Measurements from ENCODE around the gene CPNE7.

CPNE7 gene

DNA sequence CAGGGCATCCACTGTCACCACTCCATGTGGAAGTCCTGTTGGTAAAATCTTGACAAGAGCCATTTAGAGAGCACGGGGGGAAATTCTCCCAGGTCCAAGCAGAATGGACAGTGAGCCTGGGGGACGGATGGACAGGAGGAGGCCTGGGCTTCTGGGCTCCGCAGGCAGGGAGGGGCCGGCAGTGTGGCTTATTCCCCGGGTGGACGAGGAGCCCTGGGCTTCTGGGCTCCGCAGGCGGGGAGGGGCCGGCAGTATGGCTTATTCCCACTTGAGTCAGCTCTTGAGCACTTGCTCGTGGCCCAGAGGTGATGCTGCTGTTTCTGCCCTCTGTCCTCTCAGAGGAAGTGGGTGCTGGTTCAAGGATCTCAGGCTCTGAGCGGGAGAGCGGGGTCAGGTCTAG is 37.3 kb upstream of the CPNE7 start:
- POLR2A ChIA-PET, result no interaction called here
- CTCF ChIA-PET, result no interaction called here
- TF ChIP-seq ZNF354C (tag by site-specific recombination; IDR thresholded peaks at IDR 0.05; ENCODE audit: borderline replicate concordance, low read depth) (no peak), ZNF488 (tag by site-specific recombination; IDR thresholded peaks at IDR 0.05) (no peak), ZNF211 (tag by site-specific recombination; IDR thresholded peaks at IDR 0.05; ENCODE audit: low read depth) (no peak), YY1 (tag by site-specific recombination; IDR thresholded peaks at IDR 0.05) (no peak), ZNF76 (tag by site-specific recombination; IDR thresholded peaks at IDR 0.05; ENCODE audit: borderline replicate concordance, low read depth) (no peak), ZNF18 (tag by site-specific recombination; IDR thresholded peaks at IDR 0.05) (no peak), KLF8 (tag by site-specific recombination; IDR thresholded peaks at IDR 0.05) (no peak), ZNF529 (tag by site-specific recombination; IDR thresholded peaks at IDR 0.05; ENCODE audit: insufficient replicate concordance) (no peak), ZNF324 (tag by site-specific recombination; IDR thresholded peaks at IDR 0.05) (no peak), ZNF335 (tag by site-specific recombination; conservative IDR thresholded peaks at IDR 0.05) (no peak), ZXDB (tag by site-specific recombination; IDR thresholded peaks at IDR 0.05) (no peak), ZSCAN18 (tag by site-specific recombination; IDR thresholded peaks at IDR 0.05) (no peak), ZFP3 (tag by site-specific recombination; IDR thresholded peaks at IDR 0.05; ENCODE audit: low read depth) (no peak)
- TF ChIP-seq, protein P1, sequence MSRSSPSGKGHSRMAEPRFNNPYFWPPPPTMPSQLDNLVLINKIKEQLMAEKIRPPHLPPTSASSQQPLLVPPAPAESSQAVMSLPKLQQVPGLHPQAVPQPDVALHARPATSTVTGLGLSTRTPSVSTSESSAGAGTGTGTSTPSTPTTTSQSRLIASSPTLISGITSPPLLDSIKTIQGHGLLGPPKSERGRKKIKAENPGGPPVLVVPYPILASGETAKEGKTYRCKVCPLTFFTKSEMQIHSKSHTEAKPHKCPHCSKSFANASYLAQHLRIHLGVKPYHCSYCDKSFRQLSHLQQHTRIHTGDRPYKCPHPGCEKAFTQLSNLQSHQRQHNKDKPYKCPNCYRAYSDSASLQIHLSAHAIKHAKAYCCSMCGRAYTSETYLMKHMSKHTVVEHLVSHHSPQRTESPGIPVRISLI (tag by site-specific recombination; IDR thresholded peaks at IDR 0.05), result no peak
- TF ChIP-seq, protein P2, sequence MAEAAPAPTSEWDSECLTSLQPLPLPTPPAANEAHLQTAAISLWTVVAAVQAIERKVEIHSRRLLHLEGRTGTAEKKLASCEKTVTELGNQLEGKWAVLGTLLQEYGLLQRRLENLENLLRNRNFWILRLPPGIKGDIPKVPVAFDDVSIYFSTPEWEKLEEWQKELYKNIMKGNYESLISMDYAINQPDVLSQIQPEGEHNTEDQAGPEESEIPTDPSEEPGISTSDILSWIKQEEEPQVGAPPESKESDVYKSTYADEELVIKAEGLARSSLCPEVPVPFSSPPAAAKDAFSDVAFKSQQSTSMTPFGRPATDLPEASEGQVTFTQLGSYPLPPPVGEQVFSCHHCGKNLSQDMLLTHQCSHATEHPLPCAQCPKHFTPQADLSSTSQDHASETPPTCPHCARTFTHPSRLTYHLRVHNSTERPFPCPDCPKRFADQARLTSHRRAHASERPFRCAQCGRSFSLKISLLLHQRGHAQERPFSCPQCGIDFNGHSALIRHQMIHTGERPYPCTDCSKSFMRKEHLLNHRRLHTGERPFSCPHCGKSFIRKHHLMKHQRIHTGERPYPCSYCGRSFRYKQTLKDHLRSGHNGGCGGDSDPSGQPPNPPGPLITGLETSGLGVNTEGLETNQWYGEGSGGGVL (tag by site-specific recombination; IDR thresholded peaks at IDR 0.05), result no peak
- TF ChIP-seq, protein P3, sequence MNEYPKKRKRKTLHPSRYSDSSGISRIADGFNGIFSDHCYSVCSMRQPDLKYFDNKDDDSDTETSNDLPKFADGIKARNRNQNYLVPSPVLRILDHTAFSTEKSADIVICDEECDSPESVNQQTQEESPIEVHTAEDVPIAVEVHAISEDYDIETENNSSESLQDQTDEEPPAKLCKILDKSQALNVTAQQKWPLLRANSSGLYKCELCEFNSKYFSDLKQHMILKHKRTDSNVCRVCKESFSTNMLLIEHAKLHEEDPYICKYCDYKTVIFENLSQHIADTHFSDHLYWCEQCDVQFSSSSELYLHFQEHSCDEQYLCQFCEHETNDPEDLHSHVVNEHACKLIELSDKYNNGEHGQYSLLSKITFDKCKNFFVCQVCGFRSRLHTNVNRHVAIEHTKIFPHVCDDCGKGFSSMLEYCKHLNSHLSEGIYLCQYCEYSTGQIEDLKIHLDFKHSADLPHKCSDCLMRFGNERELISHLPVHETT (tag by site-specific recombination; IDR thresholded peaks at IDR 0.05), result no peak
- TF ChIP-seq, protein P4, sequence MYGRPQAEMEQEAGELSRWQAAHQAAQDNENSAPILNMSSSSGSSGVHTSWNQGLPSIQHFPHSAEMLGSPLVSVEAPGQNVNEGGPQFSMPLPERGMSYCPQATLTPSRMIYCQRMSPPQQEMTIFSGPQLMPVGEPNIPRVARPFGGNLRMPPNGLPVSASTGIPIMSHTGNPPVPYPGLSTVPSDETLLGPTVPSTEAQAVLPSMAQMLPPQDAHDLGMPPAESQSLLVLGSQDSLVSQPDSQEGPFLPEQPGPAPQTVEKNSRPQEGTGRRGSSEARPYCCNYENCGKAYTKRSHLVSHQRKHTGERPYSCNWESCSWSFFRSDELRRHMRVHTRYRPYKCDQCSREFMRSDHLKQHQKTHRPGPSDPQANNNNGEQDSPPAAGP (tag by site-specific recombination; IDR thresholded peaks at IDR 0.05), result no peak
- Histone ChIP-seq H3K27ac (ENCODE audit: extremely low read depth, low read depth, low read length) (no peak overlapping the region), H3K36me3 (ENCODE audit: control insufficient read depth in 2 of 2, insufficient read depth in 1 of 2, low read length in 2 of 2) (peaks cover 5 to 85% of the 10 kb centered on the region in 2 experiments; a peak in 2 of 3 replicates), H3K4me3 (ENCODE audit: low read depth, low read length) (no peak overlapping the region), H3K9me3 (ENCODE audit: control insufficient read depth, insufficient read depth, low read depth, low read length) (no peaks in the 10 kb centered on the region), H3K4me1 (ENCODE audit: control insufficient read depth, insufficient read depth, low read length) (no peaks in the 10 kb centered on the region)

All from HEK293 (cell line).